IPS-NIHi11 (cell line): ENCODE data around the gene MGRN1.

ENCODE experiments used
- DNase-seq: peaks from one replicate; pipeline ENCODE4 v3.0.0; 2012; ENCODE audit warnings: mixed read lengths, low spot score

Gene MGRN1

DNA sequence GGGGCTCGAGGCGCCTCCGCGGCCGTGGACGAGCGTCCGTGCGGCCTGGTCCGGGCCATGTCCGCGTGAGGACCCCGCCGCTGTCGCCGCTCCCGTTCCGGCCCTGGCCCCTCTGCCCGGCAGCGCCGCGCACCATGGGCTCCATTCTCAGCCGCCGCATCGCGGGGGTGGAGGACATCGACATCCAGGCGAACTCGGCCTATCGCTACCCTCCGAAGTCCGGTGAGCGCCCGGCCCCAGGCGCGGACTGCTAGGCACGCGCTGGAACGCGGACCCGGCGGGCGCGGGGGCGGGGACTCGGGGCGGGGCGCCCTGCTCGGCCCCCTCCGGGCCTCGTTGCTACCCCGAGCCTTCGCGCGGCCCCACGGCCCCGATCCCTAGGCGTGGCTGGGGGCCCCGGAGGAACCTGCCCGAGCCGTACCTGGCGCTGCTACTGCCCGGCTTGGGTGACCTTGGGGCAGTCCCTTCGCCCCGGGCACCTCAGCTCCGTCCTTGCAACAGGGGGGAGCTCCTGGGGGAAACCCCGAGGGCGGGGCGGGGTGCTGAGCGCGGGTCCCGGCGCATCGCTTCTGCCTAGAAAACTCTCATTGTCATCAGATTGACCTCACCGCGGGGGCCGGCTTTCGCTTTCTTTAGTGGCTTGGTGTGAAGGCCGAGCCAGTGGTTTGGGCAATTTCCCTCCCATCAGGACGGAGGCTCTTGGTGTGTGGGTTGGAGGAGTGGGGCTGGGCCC, 367 bp downstream of the MGRN1 start:
- peak; percentile 71 for DNase-seq

DNA sequence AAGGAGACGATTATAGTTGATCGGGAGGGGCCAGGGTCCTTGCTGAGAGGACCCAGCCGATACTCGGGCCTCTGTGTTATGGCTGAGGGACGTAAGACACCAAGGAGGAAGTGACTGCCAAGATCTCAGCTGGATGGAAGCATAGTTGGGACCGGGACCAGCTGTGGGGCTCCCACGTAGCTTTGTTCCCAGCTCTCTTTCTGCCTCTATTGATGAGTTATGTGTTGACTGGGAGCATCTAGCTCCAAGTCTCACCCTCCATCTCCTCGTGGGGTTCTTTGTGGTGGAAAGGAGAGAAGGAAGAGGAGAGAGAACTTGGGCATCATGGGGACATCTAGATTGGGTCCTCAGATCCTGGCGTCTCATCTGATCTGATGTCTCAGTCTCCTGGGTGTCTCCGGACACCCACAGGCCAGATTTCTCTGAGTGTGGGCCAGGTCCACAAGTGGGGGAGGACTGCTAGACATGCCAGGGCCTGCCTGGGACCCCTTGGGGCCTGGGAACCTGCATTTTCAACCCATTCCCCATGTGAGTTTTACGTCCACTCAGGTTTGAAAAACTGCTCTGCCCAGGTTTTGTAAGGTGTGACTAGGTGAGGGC, 1.0 kb downstream of the MGRN1 start:
- DNase-seq = no peak

- no peak for DNase-seq
These were observed 1.8 kb downstream of the MGRN1 start for GRCh38 chr16:4626396-4626795.

GRCh38 chr16:4628283-4628682, 3.7 kb downstream of the MGRN1 start:
- DNase-seq = no peak

DNA sequence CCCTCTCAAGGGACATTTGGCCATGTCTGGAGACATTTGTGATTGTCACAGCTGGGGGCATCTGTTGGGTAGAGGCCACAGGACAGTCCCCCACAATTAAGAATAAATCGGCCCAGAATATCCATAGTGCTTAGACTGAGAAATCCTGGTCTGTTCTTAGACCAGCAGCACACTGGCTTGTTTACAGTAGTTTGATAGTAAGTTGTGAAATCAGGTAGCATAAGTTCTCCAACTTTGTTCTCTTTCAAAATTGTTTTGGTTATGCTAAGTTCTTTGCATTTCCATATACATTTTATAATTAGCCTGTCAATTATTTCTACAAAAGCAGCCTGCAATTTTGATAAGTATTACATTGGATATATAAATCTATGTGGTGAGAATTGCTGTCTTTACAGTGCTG, 6.8 kb downstream of the MGRN1 start:
- no peak for DNase-seq

DNA sequence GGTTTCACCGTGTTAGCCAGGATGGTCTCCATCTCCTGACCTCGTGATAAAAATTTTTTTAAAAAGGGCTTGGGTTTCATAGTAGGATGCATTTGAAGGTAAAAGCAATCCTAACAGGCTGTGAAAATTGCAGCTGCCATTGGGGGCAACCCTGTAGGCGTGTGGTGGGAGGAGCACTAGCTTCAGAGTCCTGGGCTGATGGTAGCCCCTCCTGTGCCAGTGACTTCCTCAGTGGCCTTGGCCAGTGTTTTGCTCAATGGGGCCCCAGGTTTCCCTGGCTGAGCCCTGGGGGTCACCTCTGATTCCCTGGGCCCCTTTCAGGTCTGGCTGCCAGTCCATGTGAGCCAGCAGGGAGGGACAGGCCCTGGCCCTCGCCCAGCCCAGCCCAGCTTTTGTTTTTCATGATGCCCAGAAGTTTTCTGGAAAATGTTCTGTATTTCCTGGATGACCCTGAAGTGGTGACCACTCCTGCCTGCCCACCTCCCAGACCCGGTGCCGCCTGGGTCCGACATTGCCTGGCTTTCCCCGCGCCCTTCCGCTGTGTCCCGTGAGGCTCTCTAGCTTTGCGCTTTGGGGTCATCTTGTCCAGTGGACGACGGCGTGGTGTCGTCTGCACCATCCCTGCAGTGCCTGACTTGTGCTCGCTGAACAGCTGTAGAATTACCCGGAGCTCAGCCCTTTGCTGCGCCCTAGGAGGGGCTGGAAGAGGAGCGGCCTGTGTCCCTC, 9.4 kb downstream of the MGRN1 start:
- no peak for DNase-seq

DNA sequence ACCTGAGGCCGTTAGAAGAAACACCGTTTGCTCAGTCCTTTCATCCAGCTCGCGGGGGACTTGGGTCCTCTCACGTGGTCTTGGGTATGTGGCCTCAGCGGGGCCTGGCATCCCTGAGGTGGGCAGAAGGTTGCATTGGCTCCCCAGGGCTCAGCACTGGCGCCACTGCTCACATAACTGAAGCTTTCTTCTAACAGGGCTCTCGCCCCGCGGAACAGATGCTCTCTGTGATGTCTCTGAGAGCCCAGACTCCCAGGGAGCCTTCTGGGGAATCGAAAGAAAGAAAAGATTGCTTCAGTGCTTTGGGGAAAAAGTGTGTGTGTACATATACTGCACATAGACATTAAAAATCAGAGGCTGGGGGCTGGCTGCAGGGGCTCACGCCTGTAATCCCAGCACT, 10.1 kb downstream of the MGRN1 start:
- no peak for DNase-seq

- no peak for DNase-seq
These were observed 11.6 kb downstream of the MGRN1 start for GRCh38 chr16:4636196-4636595.

DNA sequence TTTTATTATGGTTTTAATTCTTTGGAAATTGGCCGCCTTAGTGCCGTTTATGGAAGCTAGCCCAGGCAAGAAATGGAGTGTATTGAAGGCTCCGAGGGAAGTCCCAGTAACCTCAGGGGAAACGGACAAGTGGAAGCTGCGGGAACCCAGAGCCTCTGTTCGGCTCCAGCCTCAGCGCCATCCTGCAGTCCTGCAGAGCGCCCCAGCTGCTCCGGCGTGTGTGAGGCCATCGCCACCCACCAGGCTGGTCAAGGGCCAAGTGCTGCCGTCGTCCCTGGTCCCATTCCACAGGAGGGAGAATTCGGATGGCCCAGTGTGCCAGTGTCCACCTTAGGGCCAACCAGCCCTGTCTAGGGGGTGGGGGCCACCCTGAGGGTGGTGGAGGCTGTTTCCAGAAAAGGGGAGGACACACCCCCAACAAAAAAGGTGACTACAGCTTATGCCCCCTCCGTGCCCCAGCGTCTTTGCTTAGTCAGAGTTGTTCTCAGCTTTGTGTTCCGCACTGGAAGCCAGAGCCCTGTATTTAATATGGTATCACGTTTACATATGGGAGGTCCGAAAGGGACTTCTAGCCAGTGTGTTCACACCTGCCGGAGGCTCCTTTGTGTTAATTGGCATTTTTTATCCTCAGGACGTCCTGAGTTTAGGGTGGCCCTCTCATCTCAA, 13.0 kb downstream of the MGRN1 start:
- DNase-seq = no peak

DNA sequence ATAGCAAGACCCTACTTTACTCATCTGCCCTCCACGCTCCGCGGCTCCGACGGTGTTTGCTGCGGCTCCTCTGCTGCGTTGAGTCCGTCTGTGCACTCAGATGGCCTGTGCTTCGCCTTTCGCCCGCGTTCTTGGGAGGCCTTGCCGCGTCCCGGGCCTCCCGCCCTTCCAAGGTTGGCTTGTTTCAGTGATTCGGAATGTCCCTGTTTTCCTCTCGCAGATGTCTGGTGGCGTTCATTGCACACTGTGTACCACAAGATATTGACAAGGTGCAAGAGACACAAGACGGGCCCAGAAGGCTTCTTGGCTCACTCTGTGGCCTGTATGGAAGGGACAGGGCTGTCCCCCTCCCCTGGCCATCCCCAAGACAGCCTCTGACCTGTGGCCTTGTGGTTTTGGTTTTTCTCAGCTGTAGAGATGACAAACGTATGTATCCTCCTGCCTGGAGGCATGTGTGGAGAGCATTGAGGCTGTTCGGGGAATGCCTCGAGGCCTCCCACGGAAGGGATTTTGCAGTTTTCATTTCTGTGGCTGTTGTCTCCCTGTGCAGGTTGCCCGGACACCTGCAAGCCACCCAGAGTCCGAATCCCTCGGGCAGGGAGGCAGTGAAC, 15.4 kb downstream of the MGRN1 start:
- DNase-seq = no peak

- no peak for DNase-seq
These were observed 16.1 kb downstream of the MGRN1 start for GRCh38 chr16:4640572-4641305.

DNA sequence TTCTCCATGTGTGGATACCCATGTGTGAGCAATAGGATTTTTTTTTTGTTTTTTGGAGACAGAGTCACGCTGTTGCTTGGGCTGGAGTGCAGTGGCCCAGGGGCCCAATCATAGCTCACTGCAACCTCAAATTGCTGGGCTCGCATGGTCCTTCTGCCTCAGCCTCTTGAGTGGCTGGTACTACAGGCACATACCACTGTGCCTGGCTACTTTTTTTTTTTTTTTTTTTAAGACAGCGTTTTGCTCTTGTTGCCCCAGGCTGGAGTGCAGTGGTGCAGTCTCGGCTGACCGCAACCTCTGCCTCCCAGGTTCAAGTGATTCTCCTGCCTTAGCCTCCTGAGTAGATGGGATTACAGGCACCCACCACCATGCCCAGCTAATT, 16.7 kb downstream of the MGRN1 start:
- DNase-seq = no peak

- DNase-seq = no peak
These were observed 17.3 kb downstream of the MGRN1 start for GRCh38 chr16:4641895-4642294.

DNA sequence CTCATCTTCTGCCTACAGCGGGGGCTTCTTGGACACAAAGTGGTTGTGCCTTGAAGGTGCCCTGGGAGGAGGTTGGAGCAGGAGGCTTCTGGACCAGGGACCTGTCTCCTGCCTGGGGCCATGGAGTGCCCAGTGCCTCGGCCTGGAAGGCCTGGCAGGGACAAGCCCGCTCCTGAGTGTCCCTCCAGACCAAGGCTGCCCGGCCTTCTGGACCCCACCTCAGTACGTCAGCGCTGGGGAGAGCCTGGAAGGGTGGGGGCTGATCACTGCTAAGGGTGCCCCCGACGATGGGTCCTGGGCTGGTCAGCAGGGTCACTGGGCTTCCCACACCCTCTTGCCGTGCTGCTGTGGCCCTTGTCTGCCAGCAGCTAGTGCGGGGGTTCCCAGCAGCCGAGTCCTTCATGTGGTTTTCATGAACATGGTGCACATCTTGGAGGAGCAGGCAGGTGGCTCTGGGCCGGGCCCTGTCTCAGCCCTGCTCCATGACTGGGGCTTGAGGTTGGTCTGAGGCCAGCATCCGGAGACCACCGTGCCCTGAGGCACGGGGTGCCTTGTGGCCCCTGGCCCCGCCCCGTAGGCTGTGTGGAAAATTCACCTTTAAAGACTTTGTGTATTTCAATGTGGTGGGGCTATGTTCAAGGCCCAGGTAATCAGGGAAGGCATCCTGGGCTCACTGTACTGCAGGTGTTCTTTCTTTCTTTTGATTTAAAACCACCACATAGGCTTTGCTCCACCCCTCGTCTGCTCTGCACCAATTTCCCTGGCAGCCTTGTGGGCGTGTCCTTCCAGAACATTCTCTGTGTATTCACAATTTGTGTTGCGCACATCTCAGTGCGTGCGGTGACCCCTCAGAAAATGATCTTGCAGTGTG, 22.4 kb downstream of the MGRN1 start:
- no peak for DNase-seq

GRCh38 chr16:4647644-4647980, 23.0 kb downstream of the MGRN1 start:
- no peak for DNase-seq

DNA sequence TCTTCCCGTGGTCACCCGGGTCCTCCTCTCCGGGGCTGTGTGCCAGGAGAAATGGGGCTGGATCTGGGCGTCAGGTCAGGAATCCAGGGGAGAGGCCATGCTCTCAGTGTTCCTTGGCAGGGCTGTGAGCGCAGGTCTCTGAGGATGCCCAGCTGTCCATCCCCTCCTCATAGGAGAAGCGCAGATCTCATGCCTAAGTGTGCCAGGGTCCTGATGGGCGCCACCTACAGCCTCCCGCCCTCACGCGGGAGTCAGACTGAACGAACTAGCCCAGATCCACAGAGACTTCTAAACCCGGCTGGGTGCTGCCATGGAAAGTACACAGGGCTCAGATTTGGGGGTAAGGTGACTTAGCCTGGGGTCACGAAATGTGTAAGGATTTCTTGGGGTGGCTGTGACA, 24.3 kb downstream of the MGRN1 start:
- DNase-seq = no peak

DNA sequence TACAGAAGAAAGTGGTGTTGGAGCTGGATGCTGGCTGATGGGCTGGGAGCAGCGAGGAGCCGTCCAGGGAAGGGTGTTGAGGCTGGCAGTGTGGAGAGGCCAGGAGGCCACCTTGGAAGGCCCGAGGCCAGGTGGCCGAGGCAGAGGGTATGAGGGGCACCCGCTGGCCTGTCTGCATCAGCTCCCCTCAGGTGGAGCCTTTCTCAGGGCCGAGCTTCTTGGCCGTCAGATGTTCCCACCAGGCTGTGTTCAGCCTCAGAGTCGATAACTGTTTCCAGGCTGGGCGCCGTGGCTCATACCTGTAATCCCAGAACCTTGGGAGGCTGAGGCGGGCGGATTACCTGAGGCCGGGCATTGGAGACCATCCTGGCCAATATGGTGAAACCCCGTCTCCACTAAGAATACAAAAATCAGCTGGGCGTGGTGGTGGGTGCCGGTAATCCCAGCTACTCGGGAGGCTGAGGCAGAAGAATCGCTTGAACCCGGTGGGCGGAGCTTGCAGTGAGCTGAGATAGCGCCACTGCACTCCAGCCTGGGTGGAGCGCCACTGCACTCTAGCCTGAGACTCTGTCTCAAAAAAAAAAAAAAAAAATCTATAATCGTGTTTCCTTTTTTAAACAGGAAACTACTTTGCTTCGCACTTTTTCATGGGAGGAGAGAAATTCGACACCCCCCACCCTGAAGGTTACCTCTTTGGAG, 25.3 kb downstream of the MGRN1 start:
- DNase-seq = no peak

DNA sequence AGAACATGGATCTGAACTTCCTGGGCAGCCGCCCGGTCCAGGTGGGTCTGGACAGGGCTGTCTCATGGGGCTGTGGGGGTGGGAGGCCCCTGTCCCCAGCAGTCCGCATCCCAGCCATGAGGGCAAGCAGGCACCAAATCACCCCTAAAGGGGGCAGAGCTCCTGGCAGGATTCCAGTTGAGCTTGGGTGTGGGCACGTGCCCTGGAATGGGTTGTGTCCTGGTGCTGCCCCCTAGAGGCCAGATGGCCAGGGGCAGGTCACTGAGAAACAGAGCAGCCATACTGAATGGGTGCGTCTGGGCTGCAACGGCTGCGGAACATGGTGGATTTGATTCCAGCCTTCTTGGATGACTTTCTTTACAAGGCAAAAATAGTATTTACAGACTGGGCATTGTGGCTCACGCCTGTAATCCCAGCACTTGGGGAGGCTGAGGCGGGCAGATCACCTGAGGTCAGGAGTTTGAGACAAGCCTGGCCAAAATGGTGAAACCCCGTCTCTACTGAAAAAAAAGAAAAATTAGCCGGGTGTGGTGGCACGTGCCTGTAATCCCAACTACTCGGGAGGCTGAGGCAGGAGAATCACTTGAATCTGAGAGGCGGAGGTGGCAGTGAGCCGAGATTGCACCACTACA, 25.9 kb downstream of the MGRN1 start:
- DNase-seq = peak; percentile 93

DNA sequence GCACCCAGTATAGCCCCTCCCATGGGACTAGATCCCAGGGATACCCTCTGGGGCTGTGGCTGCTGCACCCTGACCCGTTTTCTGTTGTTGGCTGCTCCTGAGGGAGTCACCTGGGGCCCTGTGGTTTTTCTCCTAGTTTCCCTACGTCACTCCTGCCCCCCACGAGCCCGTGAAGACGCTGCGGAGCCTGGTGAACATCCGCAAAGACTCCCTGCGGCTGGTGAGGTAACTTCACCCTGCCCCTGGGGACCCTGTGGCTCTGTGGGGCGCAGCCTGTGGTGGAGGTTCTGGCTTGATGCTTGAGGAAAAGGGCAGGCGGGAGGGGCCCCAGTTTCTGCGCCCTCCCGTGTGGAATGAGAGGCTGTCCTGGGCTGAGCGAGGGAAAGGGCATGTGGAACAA, 27.2 kb downstream of the MGRN1 start:
- DNase-seq = no peak

DNA sequence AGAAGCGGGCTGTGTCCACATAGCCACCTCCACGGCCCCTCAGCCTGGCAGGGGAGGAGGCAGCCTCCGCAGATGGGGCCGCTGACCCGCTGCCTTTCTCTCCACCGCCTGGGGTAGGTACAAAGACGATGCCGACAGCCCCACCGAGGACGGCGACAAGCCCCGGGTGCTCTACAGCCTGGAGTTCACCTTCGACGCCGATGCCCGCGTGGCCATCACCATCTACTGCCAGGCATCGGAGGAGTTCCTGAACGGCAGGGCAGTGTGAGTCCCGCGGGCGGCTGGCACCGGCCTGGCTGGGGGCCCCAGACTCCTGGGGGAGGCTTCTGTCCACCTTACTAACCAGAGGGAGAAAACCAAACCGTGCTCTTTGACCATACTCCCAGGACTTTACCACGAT, 27.9 kb downstream of the MGRN1 start:
- DNase-seq = no peak
